NCI-H2029 treated with DMSO at 0.1 percent for 48 hours (cell line): ENCODE data around the gene TTC7B.
A peak's percentile ranks its signal among the peaks of the same experiment; 100 is the strongest.

ENCODE experiments used
- DNase-seq: peaks from one replicate; lab custom pipeline; 2025; lab: John Stamatoyannopoulos, UW

The TTC7B gene

DNA sequence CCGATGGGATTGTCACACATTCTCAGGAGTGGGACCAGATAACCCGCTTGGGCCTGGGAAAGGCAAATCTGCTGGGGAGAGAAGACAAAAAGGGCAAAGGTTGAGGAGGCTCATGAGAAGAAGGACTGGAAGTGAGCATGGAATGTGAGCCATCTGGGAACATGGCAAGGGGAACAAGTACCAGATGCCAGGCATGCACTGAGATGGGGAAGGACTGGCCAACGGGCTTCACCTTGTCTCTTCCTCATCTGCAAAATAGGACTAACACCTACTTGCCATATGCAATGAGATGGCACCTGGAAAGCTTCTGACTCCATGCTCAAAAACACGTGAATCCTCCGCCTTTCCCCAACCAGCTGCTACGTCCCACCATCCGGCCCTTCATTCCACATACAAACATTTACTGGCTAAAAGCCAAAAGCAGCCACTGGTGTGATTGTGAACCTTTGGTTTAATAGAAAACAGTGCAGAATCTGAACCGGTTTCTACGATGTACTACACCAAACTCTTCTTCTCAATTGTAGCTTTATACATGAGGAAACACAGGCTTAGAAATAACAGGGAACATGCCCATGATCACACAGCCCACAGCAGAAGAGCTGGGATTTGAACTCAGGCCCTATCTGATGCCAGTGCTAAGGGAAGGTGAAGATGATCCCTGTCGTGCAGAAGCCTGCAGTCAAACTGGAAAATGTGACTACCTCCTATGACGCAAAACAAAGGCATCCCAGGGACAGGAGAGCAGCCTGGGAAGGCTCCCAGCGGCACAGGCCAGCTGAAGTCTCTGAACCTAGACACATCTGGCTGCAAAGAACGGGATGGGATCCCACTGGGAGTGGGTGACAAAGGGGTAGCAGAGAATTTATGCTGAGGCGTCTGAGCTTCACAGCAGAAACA is 112.1 kb downstream of the TTC7B start:
- DNase-seq = no peak

DNA sequence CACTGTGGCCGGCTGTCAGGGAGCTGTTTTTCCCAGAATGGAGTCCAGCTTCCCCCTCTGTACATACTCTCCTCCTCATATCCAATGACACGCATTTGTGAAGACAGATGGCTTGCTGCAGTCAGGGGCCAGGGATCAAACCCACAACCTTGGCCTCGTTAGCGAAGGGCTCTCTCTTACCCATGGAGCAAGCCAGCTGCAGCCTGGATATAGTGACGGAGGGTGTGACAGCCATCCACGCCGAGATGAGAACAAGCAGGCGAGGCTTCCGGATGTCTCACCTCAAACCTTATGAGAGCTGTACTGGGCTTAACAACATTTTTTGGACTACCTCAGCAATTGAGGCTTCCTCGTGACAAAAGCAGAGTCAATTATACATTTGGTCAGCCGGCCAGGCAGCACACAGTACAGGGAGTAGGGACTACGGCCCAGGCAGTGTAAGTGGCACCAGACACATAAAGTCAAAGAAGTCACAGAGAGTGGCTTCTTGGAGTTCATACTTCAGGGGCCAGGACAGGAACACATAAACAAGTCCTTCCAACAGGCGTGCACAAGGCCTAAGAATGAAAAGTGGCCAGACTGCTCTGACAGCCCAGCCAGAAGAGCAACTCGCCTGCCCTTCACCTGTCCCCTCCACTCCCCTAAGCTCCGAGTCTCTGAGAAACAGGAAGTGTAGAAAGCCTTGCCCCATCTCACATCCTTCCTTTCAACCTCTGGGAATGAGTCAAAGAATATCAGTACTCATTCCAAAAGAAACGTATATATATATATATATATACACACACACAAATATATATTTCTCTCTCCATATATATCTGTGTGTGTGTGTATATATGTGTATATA is 115.1 kb downstream of the TTC7B start:
- no peak for DNase-seq

DNA sequence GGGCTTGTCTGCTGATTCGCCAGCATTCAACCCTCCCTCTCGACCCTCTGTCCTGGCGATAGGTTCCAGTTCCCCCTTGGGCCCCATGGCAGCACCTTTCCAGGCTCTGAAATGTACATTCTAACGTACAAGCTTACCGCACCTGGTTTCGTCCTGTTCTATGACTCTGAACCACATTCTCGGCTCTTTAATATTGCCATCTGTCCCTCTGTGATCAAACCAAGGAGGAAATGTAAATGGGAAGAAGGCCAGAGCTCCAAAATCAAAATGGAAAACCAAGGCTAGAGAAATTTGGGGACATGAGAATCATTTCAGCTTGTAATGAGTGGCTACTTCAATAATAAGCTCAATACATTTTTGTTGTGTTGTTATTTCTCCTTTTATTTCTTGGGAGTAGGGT is 117.2 kb downstream of the TTC7B start:
- DNase-seq = no peak

DNA sequence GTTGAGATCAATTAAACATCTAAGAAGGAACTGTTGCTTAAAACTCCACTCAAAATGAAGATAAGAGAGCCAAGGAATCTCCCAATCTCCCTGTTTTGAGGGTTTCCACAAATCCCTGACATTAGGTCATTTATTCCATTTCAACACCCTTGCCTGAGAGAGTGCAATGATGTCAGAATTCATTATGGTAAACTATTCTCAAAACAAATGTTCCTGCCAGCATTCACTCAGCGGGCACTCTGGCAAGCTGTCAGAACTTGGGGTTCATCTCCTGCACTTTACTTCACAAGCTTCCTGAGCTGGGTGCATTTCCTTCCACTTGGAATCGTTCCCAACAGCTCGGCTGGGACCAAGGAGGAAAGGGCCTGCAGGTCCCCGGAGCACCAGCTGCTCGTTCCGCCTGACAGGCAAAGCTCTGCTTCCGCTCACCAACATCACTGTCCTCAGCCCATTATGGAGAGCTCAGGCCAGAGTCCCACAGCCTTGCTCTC is 117.8 kb downstream of the TTC7B start:
- no peak for DNase-seq

DNA sequence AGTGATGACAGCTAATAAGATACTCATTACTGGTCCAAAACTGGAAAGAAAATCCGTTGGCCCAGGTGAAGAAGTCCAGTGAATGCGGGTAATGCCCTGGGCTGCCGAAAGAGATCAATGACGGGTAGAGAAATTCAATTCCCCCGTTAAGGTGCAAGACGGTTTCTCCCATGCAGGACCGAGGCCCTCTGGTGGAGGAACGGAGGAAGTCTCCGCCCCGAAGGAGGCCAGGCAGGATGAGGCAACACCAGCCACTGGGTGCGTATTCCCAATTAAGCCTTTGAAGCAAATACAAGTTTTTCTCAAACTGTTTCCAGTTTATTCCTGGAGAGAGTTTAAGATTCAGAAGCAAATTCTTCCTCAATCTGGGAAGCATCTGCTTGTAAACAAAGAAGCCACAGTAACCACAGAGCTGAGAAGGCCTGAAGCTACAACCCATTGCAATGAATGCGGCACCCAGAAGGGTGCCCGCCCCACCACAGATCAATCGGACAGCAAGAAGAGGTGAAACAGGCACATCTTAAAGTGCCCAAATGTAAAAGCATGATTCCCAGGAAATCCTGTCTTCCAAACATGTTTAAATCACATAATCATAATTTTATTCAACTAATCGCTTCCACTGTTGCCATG is 118.5 kb downstream of the TTC7B start:
- peak; percentile 12 for DNase-seq

DNA sequence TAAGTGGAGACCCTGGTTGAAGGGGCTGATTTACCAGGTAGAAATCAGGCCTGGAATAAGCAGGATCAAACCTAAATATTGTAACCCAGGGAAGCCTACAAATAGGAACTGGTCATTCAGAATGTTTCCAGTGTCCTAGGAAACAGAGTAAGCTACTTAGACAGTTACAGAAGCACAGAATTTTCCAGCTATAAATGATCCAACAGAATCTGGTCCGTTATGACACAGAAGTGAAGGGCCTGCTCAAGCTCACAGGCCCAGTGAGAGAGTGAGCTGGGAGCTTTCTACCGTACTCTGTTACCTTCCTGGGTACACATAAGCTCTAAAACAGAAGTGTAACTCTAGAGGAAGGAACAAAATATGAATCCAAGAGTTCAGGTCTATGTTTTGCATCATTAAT is 119.1 kb downstream of the TTC7B start:
- DNase-seq = no peak

DNA sequence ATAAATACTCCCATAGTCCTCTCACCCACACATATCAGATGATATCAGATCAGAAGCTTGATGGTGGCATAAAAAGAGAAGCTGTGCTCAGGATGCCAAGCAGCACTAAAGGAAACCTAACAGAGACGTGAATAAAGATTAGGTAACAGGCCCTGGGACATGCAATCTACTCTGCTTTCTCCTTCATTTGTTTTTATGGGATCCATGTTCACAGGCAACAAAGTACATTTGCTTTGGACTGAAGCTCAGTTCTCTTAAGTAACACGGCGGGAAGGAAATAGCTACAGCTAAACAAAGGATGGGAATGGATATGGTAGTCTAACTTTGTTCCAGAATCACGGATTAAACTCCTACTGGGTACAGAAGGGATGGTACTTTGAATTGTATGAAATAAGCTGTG is 119.5 kb downstream of the TTC7B start:
- DNase-seq = no peak

DNA sequence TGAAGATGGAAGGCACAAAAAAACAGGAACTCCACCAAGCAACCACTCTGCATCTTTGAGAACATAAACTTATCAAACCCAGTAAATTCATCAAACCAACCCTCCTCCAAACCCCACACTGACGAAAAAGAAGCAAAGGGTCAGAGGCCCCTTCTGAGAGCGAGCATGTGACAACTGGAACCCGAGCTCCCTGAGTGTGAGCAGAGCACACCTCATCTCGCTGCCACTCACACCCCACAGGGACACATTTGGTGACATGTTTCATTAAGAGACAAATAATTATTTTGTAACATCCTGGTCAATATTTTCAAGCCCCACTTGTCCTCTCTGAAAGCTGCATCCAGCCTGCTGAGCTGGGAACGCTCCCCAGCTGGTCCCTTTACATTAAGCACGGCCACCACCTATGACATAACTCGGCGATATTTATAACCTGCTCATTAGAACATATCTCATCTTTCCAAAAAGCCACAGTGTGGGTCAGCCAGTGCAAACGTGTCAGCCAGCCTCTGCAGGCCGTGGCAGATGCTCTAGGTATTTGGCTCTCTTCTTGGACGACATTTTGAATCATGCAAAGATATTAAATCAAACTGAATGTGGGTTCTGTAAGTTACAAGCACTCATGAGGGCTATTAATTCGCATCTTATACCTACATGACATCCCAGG is 120.1 kb downstream of the TTC7B start:
- no peak for DNase-seq

DNA sequence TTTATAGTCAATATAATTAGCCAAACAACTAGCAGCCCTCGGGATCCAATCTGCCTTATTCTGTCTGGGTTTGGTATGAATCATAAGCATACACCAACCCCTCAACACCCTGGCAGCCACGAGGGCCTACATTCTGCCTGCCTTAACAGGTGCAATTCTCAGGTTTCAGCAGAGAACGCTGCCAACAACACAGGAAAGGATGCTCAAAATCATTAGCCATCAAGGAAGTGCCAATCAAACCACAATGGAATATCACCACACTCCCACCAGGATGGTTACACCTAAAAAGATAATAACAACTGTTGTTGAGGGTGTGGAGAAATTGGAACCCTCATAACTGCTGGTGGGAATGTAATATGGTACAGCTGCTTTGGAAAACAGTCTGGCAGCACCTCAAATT is 122.8 kb downstream of the TTC7B start:
- peak; percentile 70 for DNase-seq

DNA sequence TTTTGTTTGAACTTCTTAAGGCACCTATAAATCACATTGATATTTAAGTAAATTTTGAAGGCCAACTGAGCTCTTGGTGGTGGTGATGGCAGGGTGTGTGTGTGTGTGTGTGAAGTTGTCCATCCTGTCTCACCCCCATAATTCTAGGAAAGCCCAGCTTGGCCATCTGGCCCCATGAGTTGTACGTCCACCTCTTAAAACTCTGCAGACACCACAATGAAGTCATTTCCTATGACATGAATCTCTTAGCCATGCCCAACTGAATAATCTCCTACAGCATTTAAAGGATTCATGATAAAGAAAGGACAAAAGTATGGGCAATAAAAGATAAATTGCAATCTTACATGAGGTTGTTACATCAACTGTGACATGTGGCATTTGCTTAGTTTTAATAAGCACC is 123.4 kb downstream of the TTC7B start:
- no peak for DNase-seq

DNA sequence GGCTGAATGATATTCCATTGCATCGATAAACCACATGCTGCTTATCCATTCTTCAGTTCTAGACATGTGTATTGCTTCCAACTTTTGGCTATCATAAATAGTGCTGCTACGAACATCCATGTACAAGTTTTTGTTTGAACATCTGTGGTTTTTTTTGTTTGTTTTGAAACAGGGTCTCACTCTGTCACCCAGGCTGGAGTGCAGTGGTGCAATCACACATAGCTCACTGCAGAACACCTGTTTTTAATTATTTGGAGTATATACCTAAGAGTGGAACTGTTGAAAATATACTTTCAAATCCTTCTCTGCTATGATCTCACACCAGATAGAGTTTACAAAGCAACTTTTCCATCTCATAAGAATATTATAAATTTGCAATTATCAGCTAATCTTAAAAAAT is 124.2 kb downstream of the TTC7B start:
- no peak for DNase-seq

DNA sequence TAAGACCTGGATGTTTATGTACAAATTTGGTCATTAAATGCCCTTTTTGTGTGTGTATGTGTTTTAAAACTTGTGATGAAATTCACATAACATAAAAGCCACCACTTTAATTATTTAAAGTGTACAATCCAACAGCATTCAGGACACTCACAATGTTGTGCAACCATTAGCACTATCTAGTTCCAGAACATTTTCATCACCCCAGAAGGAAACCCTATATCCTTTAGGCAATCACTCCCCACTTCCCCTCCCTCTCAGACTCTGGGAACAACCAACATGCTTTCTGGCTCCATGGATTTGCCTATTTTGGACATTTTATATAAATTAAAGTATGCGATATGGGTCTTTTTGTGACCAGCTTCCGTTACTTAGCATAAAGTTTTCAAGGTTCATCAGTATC is 124.6 kb downstream of the TTC7B start:
- DNase-seq = no peak

DNA sequence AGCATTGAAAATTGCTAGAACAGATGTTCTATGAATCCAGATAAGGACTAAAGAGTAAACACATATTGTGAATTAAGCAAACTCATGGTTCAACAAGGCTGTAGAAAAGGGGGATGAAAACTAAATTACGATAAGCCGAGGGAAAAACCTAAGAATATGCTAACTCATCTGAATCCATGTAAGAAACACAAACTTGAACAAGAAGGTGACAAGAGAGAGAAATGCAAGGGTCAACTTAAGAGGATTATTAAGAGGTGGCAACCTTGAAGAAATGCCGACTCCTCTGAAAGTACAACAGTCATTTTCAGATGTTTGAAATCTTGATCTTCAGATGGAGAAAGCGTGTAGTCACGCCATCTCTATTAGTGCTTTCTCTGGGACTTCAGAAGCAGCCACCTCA is 128.6 kb downstream of the TTC7B start:
- no peak for DNase-seq

DNA sequence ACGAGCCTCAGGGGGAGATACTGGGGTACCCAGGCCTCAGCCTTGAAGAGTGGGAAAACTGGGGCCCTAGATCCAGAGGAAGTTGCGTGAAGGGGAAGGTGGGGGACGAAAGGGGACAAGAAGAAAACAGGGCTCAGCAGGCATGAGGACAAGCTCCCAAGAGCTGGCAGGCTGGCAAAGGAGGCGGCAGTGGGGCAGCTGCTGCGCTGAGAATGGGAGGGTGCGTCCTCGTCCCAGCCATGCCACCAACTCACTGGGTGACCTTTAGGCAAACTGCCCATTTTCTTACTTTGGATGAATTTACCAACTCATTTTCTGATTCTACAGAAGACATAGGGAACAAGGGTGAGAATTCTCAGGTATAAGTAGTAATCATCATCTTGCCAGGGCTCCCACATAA is 133.6 kb downstream of the TTC7B start:
- no peak for DNase-seq

DNA sequence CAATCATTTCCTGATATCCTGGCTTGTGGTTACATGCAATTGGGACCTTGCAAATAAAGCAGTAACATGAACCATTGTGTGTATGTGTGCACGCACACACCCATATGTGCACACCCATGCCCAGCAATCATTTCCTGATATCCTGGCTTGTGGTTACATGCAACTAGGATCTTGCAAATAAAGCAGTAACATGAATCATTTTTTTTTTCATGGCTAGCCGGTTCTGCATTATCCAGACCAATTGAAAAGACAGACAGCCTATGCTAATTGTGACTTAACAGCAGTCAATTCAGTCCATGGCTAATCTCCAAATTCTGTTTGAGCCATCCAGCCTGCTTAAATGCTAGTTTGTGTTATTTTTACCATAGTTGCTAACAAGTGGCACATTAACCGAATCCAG is 134.3 kb downstream of the TTC7B start:
- no peak for DNase-seq

DNA sequence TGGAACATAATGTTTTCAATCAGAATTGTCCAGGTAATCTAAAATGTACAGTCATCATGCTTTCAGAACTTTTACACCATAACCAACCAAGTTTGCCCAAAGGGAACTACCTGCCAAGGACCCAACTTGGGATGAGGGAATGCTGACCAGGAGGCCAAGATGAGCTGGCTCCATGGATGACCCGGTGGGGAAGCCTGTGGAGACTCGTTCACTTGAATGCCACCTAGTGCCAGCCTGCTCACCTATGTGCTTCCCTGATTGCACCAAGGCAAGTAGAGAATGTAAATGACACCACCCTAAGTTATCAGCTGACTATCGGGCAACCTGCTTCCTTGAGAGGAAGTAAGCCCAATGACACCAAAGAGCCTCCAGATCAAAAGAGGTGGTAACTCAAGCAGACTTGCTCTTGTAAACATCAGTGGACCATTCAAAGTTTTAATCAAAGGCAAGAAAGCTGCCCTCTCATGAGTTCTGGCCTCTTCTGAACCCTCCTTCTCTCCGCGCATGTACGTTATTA is 137.3 kb downstream of the TTC7B start:
- DNase-seq = no peak

DNA sequence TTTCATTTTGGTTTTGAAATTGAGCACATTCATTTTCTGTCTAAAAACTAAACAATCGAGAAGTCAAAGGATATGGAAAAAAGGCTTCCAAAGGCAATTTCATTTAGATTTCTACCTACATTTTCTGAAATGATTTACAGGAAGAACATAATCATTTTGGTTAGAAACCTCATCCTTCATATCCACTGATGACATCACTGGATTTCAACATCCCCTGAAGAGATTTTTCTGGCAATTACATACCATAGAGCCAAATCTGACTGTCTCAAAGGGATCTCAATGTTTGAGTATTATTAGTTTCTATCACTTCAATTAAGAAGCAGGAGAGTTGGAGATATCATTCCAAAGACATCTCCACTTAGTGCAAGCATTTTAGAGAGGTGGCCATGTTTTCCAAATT is 137.8 kb downstream of the TTC7B start:
- no peak for DNase-seq

DNA sequence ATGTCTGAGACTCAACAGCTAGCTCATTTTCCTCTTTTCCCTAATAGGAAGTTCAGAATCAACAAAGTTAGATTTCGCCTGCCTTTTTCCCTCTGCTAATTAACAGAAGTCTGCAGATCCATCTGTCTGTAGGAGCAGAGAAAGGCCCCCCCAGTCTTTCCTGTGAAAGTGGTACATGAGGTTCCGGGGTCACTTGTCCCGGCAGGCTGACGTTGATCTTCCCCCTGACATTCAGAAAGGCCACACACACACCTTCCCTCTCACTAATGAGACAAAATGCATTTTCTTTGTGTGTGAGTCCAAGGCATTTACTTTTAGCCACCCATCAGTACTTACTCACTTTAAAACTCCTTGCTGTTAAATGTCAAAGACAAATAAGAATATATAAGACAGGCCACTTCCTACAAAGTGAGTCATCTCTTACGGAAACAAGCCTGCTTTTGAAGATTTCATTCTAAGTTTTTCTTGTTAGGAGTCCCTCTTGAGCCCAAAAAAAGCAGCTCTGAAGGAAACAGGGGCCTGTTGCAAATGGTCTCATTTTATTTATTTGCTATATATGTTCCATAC is 138.7 kb downstream of the TTC7B start:
- no peak for DNase-seq

DNA sequence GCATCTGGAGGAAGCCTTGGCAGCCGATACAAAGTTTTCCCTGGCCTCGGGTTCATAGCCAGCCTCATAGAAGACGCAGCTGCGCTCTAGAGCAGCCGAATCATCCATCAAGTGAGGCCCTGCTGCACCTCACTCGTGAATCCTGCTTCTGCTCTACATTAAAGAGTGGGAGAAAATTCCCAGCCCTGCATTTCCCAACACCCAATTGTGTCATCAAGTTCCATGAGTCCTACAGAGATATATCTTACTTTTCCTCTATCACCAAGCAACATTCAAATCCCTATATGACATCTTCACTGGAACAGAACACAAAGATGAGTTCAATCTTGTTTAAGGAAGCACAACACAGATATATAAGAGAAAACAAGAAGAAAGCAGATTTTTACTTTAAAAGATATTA is 139.3 kb downstream of the TTC7B start:
- no peak for DNase-seq

DNA sequence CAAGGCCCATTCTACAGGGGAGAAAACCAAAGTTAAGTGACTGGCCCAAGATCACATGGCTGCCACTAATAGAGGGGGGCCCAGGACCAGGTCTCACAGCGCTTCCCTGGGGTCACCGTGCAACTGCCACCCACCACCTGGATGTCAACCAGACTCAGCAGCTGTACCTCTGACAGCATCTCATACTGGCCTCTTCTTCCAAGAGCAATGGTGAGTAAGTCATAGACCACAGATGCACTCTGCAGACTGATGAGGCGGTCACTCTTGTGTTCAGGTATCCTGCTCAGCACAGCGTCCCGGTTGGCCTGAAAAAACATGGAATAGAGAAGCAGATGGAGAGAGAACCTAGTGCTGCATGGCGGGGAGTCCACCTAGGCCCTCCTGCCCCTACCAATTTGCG is 139.9 kb downstream of the TTC7B start:
- DNase-seq = no peak

DNA sequence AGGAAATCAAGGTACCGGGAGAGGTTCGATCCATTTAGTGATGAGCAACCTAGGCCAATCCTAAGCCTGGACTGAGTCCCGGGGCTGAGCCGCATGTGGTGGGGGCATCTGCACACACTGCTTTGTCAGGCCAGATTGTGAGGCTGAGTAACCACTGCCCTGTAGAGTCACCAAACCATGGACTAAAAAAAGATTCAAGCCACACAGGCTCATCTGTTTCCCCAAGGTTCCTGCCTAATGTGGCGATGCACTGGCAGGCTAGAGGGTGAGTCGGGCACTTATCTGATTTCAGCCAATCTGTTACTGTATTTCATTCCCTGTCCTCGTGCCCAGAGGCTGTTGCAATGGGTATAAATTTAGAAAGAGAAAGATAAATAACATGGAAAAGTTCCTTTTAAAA is 140.8 kb downstream of the TTC7B start:
- no peak for DNase-seq

DNA sequence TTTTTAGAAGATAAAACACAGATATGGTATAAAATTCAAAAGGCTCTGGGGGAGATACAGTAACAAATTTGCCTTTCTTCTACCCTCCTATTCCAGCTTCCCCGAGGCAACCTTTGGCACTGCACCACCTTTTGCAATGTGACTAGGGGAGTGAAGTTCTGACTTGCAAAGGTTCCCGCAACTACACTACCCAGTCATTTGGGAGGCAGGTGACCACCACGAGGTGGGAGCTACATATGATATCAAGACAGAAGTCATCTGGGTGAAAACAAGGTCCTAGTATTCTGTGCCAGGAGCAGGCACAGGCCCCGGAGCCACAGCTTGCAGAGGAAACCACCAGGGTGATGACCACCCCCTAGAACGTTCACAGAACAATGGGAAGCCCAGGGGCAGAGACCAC is 141.5 kb downstream of the TTC7B start:
- DNase-seq = no peak
